B cell (primary cell): ENCODE results near the gene NBPF11.
"Not testable (repeated sequence)": the region's sequence is repeated elsewhere in the genome, so short reads cannot be mapped to it uniquely, and the experiment has no call there.

ENCODE experiments used
- CTCF ChIP-seq: fragments of 200-600 bp; IDR thresholded peaks from one replicate; pipeline ENCODE4 v1.8.0; 2022; ENCODE audit warnings: antibody characterized with exemption, mild to moderate bottlenecking
- EZH2 ChIP-seq: IDR thresholded peaks from 2 replicates; pipeline ENCODE4 v1.6.1; 2012; ENCODE audit warnings: borderline replicate concordance, low read depth, mild to moderate bottlenecking, moderate library complexity, low read length; ENCODE audit not compliant: insufficient read depth, poor library complexity, severe bottlenecking

DNA sequence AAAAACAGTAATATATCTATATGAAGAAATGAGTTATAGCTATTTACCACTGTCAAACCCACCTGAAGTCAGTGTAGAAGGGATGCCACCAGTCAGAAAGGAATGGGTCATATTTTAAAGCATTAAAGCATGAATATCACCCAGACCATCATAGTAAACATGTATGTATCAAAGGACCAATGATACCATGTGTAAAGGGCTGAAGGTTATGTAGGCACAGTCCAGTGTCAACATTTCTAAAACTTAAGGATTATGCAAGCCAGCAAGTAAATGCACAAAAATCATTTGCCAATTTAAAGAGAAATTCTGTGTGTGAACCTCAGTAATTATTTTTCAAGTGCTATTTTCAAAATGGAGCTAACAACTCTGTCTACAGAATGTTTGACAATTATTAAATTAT is 26.6 kb upstream of the NBPF11 start:
- TF ChIP-seq CTCF, EZH2: not testable (repeated sequence)
